ENCODE data around the gene MGAT1.
"Not testable (repeated sequence)": the region's sequence is repeated elsewhere in the genome, so short reads cannot be mapped to it uniquely, and the experiment has no call there.

The MGAT1 gene

DNA sequence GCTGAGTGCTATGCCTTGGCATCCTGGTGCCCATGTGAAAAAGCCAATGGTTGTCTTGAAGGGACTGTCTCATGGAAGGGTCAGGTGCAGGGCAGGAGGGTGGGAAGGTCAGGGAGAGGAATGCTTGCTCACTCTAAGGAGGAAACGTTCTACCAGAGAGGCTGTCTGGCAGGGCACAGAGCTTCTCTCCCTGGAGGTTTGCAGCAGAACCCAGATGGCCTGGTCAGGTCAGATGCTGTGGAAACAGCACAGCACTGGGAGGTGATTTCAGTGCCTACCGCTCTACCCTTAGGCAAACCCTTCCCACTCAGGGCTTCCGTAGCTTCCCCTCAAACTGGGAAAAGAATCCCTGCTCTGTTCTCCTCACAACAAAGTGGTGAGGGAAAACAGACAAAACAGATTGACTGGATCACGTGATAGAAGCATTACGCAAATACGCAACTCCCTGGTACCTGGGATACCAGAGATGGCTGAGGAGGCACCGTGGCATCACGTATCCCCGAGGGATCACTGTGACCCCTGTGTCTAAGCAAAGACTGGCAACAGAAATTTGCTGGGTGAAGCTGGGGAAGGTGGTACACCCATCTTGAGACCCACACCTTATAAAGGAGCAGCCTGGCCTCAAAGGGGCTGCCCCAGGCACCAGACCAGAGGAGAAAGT, 3.9 kb upstream of the MGAT1 start:
- DNase-seq (ENCODE audit: low read depth, low spot score) = no peak

DNA sequence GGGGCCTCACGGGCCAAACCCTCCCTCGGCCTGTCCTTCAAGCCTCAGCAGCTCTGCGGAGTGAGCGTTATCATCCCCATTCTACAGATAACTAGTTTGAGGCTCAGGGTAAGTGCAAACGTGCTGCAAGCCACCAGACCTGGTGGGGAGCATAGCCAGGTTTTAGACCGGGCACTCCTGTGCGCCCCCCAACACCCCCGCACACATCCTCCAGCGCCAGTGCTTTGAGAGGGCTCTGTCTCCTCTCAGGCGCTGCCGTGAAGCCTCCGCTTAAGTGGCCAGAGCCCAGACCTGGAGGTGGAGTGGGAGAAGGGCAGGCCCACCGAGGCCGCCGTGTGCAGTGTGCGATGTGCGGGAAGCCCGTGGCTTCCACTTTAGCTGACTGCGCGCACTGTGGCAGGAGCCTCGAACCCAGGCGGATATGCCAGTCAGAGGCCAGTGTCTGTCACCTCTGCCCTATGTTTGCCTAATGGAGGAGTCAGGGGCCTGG, 1.6 kb upstream of the MGAT1 start:
- DNase-seq (ENCODE audit: low read depth, low spot score) = no peak

DNA sequence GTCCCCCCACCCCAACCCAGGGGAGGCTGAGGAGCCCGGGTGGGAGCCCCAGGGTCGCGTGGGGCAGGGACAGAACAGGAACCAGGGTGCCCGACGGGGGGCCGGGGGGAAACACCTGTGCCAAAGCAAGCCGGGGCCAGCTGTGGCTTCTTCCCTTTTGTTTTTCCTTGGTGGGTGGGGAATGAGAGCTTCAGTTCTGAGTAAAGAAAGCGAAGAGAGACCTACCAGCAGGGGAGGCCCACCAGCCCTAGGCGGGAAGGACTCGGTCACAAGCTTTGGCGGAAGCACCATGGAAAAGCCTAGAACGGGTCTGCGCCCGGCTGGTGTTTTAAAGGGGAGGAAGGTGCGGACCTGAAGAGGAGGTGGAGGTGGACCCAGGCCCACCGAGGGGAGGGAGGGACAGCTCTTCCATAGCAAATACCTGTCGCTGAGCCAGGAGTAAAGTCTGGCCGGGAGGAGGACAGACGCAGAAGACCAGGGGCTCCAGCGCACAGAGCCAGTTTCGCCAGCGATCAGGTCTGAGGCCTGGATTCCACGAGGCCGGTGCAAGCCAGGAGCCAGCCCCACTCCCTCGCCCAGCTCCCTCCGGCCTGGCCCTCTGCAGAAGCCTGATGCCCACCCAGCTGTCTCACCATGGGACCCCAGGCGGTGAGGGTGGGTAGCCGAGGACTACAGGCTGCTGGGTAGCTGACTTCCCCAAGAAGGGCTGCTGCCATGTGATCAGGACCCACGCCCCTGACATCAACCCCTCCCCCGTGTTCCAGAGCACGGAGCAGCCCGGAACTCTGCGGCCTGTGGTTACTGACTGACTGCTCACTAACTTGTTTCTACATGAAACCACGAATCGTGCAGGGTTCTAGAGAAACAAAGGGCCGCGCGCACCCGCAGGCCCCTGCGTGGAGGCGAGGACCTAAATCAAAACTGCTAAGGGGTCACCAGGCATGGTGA, 849 bp upstream of the MGAT1 start:
- DNase-seq (ENCODE audit: low read depth, low spot score) = peak; percentile 32

DNA sequence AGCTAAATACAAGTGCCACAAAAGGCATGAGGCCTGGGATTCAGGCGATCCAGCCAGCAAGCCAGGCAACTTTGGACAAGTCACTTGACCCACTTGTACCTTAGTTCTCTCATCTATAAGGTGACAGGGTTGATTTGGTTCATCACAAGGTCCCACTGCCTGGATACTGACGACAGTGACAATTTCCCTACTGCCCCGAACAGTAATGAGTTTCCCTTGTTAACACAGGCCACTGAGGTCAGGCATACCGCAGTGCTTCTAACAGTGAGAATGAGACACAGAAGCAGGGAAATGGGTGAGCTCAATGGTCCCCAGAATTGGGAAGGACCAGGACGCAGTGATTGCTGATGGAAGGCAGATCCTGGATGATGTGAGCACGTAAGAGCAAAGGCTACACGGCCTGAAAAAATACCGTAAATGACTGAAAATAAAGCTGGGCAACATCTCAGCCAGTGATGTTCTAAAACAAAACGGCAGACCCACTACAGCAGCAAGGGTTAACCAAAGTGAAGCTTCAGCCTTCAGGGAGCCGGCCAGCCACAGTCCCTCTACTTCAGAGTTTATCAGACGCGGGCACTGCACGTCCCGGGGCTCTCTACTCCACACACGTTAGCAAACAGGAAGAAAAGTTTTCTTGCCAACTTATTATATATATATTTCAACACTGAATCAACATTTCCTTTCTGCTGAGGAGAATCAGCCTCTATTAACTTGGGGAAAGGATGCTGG, 846 bp downstream of the MGAT1 start:
- no peak for DNase-seq (ENCODE audit: low read depth, low spot score)

DNA sequence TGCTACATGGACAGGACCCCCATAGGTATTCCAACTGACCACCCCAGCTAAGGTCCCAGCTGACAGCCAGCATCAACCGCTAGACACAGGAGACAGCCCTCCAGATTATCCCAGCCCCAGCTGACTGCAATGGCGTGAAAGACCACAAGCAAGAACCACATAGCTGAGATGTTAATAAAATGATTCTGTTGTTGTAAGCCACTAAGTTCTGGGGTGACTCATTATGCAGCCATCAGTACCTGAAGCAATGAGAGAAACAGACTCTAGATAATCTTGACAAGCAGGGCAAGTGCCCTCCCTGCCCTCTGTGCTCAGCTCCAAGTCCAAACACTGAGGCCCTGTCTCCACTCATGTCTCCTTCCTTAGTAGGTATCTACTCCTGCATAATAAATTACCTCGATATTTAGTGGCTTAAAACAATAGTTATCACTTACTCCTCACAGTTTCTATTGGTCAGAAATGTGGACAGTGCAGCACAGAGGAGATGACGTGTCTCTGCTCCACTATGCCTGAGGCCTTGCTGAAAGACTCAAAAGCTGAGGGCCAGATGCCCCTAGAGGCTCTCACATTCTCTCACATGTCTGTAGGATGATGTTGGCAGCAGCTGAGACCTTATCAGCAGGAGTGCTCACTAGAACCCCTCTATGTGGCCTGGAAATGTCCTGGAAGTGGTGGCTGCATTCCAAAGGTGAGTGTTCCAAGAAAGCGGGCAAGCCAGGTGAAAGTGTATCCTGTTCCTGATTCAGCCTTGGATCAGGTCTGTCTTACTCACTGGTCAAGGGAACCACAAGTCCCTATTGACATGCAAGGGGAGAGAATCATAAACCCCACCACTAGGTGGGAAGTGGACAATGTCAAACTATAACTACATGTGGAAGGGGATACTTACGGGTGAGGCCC, 2.5 kb downstream of the MGAT1 start:
- peak; percentile 83 for DNase-seq (ENCODE audit: low read depth, low spot score)

DNA sequence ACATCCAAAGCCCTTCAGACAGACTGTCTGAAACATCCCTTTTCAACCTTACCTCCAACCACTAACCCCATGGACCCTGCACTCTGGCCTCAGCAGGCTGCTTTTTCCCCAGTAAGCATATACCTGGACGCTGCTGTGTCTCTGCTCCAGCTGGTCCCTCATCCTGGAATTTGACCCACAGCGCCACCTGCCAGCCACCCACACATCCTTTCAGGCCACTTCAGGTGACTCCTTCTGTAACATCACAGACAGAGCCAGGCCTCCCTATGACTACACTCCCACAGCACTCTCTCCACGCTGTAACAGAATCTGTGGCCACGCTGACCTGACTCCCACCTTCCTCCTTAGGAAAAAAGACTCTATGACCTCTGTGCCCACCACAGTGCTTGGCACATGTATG, 3.4 kb downstream of the MGAT1 start:
- no peak for DNase-seq (ENCODE audit: low read depth, low spot score)

DNA sequence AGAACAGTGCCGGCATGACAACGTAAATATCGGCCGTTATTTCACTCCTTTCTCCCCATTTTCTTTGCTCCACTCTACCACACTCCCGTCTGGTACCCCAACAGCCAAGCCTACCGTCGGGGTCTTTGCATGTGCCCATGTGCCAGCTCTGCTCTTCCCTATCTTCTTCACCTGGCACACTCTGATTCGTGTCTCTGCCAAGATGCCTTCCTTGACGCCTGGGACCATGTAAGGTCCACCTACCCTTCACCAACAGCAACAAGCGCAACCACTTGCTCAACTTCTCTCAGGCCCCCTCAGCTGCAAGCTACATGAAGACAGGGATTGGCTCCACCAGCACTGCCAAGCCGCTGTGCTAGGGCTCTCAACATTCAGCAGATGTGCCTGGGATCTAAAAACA, 4.4 kb downstream of the MGAT1 start:
- no peak for DNase-seq (ENCODE audit: low read depth, low spot score)

DNA sequence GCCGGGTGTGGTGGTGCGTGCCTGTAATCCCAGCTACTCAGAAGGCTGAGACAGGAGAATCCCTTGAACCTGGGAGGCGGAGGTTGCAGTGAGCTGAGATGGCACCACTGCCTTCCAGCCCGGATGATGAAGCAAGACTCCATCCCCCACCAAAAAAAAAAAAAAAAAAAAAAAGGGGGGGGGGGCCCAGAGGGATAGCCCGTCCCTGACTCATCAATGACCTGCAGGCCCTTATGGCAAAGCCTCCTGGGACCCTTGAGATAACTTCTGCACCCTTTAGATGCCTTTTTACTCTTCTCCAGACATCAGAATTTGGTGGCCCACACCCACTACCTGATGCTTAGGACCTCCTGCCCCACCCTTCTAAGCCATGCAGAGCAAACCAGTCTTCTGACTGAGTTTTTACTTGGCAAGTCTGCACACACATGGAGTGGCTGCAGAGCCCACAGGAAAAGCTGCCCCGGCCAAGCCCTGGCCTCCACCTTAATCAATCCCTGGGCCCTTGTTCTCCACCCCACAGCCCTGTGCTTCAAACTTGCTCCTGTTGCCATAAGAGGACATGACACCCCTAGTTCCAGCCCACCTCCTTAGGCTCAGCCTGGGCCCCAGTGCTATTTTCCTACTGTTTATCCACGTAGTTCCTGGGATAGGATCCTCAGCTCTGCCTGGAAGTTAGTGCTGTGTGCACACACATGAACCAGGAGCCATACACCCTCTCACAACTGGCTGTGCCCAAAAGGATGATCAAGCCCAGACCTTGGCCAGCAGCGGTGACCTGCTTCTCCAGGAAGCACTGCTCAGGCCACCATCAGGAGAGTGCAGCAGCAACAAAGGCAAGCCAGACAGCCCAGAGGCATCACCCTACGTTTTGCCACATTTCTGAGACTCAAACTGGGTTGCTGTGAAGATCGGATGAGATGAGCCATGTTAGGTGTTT, 5.1 kb downstream of the MGAT1 start:
- DNase-seq (ENCODE audit: low read depth, low spot score) = no peak

DNA sequence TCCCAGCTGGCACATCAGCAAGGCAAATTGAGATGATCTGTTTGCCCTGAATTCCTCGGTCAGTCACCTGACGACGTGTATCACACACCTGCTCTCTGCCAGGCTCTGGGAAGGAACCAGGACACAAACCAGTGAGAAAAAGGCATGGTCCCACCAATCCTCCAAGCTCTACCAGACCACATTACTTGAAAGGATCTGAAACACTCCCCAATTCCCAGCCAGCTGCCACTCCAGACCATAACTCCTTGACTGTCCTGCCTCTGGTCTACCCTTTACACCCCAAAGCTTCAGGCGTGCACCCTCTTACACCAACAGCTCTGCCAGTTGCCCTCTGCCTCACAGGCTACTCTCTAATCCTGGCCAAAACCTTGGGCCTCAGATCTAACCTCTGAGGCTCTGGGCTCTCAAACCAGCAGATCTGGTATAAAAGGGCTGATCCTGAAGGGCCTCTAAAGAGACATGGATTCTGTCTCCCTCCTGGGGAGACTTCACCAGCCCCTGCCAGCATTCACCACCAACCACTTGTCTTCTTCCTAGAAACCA, 6.8 kb downstream of the MGAT1 start:
- no peak for DNase-seq (ENCODE audit: low read depth, low spot score)

DNA sequence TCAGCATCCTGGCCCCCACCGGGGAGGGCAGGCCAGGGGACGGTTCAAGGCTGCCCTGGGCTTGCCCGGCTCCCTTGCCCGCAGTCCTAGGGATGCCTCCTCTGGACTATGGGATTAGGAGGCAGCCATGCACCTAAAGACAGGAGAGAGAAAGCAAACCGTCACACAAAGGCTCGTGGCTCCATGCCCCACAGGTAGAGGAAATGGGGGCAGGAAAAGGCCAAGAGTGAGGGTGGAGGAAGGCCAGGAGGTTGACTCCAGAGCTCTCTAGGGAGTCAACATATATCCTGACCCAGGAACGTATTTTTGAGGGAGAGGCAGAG, 9.7 kb downstream of the MGAT1 start:
- no peak for DNase-seq (ENCODE audit: low read depth, low spot score)

GRCh38 chr5:180792287-180792964, 10.2 kb downstream of the MGAT1 start:
- no peak for DNase-seq (ENCODE audit: low read depth, low spot score)

- no peak for DNase-seq (ENCODE audit: low read depth, low spot score)
Observed at GRCh38 chr5:180791611-180792213, 10.9 kb downstream of the MGAT1 start.

GRCh38 chr5:180790524-180790923, 12.1 kb downstream of the MGAT1 start:
- no peak for DNase-seq (ENCODE audit: low read depth, low spot score)

DNA sequence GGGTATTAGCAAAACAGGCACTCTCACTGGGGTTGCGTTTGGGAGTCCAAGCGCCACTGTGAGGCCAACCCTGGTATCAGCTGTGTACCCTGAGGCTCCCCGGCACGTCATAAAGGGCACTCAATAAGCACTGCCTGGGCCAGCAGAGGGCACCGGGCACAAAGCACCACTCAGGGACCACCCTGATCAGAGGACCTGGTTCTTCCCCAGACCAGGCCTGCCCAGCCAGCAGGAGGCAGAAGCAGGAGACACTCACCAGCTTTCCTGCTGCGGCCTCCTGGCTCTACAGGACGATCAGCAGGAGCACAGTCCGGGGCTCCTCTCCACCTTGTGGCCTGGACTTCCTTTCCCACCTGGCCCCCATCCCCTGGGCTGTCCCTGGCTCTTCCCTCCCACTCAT, 12.6 kb downstream of the MGAT1 start:
- DNase-seq (ENCODE audit: low read depth, low spot score) = no peak

GRCh38 chr5:180788651-180789410, 13.8 kb downstream of the MGAT1 start:
- DNase-seq (ENCODE audit: low read depth, low spot score) = not testable (repeated sequence)

DNA sequence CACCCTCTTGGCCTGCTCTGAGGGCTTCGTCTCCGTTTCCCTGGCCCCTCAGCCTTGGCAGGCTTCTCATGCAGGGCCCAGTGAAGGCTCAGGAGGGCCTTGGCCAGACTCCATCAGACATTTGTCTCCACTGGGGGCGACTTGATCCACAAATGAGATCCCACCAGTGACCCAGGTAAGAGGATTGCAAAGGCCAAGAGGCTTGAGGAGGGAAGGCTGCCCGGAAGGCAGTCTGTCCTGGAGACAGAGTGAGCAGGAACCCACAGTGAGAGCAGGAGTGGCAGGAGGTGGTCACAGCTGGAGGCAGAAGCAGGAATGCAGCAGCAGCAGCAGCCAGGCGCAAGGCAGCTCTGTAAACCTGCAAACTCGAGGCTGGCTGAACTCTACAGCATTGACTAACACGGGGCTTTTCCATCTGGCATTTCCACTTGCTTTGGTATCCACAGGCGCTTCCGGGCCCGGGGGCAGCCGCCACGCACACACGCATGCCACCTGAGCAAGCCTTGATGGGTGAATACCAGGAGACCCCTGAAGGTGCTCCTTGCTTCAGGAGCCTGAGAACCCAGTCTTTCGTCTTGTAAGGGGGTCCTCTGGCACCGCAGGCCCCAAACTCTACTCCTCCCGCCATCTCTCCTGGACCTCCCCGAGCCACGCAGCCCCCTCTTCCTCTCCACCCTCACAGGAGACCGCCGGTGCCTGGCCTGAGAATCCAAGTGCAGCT, 14.7 kb downstream of the MGAT1 start:
- DNase-seq (ENCODE audit: low read depth, low spot score) = peak; percentile 54

Data from astrocyte of the hippocampus (primary cell).